NCI-H128 (cell line): ENCODE results near the gene EEF1A2.

Experiments used
- DNase-seq: peaks from one replicate; lab custom pipeline; 2025; ENCODE audit not compliant: unreplicated experiment; lab: John Stamatoyannopoulos, UW

The EEF1A2 gene

DNA sequence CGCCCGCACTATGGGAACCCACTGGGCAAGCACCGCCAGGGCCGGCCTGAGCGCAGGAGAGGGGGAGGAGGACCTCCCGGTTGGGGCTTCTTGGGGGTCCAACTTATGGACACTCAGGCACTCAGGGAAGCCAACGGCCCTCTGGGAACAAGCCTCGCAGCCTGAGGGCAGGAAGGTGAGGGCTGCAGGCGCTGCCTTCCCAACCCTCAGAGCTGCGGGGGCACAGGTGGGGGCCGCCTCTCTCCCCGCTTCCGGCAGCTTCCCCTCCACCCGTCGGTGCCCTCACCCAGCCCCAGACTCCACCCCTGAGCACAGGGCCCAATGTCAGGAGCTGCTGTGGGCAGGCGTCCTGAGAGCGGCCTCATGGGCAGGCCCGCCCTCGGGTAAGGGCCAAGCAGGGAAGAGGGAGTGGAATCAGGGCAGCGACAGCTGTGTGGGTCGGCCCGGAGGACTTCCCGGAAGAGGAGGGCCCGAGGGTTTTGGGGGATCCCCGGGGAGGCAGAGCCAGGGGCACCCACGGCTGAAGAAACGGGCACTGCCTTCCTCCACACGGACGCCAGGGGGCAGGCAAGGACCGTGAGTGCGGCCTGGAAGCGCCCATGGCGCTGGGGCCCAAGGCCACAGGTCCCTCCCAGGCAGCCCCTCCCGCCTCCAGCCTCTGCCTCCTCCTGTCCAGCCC, 38.8 kb upstream of the EEF1A2 start:
- peak; percentile 38 for DNase-seq

DNA sequence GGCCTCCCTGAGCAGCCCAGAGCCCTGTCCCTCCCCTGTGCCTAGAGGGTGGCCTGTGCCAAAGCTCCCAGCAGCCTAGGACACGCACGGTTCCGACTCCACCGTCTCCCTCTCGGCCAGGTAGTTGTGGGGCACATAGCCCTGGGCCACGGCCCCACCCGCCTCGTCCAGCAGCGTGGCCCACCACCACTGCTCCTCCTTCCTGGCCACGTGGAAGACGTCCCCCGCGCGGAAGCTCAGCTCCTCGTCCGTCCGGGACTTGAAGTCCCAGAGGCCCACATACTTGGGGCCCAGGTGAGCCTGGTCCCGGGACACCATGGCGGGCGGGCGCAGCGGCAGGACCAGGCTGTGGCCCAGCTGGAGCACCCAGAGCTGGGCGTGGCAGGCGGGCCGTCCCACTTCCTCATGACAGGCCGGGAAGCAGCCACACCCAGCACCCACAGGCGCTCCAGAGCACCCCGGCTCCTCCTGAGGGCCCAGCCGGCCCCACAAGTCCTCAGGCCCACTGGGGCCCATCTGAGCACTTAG, 38.2 kb upstream of the EEF1A2 start, which contains the start of gene PTK6:
TSS of gene PTK6 (minus strand) at position 380 of the 528 bp plus-strand sequence. CDS start at position 318, 62 bp downstream.
- DNase-seq: no peak

DNA sequence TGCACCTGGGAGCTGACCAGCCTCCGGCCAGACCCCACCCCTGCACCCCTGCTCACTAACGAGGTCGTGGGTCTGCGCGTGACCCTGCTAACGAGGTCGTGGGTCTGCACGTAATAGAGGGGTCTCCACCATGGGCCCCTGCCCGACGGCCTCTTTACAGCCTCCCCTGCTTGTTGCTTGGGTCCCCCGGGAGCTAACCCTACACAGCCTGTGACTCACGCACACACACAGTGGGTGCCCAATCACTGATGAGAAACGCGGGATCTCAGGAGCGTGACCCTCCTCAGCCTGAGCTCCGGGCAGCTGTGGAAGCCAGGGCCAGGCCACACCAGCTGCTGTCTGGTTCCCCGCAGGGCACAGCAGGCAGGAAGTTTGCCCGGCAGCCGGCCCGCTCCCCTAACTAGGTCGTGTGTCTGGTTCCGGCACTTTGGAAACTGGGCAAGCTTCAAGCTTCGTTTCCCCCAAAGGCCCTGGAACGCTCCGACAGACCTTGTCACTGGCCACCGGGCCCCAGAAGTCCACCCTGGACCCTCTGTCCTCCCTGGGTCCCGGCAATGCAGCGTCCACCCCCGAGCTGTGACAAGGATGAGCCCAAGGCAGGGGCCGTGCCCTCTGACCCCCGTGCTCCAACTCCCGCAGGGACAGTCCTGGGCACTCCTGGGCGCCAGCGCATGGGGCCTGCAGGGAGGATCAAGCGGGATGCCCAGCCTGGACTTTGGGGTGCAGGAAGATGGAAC, 37.5 kb upstream of the EEF1A2 start:
- no peak for DNase-seq

DNA sequence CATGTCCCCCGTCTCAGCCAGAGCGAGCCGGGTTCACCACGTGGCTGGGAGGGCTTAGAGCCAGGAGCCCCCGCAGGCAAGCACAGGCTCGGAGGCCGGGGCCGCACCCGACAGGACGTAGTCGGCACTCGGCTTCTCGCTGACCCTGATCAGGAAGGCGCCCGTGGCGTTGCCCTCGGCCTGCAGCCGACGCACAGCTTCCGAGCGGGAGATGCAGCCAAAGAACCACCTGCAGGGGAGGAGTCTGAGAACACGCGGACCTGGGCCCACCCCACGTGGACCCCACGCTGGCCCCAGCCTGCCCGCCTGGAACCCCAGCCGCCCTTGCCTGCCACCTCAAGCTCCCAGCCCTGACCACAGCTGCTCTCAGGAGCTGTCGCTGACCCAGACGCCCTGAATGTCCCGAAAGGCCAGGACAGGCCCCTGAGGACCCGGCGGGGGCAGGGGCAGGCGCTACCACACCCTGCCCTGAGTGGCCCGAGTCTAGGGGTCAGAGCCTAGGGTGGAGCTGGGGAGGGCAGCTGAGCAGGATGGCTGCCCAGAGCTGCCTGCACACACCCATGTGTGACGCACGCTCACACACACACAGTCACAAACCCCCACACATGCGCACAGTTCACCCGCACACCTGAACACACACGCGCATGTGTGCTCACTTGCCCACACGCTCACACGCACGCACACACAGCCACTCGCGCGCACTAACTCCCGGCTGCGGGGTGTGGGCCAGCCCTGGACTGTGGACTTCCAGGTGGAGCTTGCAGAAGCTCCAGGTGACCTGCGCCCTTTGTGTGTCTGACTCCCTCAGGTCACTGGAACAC, 36.2 kb upstream of the EEF1A2 start:
- DNase-seq: no peak

DNA sequence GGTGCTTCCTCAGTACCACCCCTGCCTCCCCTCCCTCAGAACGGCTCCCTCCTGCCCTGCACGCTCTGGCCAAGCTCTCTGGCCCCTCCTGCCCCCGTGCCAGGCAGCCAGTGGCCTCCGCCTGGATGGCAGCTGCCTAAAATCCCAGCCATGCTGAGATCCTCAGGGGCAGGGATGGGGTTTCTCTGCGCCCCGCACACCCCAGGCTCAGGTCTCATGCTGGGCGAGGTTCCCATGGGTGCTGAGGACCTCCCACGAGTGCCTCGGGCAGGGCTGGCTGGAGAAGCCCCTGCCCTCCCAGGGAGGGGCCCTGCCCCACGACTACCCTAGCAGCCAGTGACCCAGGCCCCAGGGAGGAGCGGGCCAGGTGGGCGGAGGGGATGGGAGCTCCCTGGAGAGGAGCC, 35.5 kb upstream of the EEF1A2 start:
- no peak for DNase-seq

DNA sequence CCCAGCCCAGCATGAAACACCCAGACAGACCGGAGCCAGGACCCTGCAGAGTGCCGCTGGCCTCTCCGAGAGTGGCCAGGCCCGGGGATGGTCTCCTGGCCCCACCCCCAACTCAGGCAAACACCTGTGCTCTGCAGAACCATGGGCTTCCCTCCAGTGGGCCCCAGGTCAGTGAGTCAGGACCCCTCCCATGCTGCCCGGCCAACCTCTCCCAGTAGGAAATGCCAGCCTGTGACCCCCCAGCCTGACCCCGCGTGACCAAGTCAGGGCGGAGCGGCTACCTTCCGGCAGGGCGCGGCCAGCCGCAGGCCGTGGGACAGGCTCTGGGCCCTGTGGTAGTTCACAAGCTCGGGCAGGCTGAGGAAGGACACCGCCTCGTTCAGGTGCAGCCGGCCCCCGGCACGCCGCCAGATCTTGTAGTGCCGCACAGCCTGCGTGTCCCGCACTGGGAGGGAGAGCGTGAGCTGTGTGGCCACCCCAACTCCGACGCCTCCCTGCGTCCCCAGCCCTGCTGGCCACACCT, 35.0 kb upstream of the EEF1A2 start:
- DNase-seq: no peak

DNA sequence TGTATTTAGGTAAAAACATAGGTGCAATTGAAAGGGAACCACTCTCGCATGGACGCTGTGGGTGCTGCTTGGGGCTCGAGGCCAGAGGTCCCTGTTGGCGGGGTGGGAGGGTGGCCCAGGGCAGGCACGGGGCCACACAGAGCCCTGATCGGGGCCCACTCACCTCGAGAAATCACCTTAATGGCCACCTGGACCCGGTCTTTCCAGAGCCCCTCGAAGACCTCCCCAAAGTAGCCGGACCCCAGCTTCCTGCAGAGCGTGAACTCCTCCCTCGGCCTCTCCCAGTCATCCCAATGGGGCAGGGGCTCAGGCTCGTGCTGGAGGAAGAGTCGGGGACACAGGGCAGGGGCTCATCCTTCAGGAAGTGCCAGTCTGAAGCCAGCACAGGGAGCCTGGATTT, 34.5 kb upstream of the EEF1A2 start:
- no peak for DNase-seq

DNA sequence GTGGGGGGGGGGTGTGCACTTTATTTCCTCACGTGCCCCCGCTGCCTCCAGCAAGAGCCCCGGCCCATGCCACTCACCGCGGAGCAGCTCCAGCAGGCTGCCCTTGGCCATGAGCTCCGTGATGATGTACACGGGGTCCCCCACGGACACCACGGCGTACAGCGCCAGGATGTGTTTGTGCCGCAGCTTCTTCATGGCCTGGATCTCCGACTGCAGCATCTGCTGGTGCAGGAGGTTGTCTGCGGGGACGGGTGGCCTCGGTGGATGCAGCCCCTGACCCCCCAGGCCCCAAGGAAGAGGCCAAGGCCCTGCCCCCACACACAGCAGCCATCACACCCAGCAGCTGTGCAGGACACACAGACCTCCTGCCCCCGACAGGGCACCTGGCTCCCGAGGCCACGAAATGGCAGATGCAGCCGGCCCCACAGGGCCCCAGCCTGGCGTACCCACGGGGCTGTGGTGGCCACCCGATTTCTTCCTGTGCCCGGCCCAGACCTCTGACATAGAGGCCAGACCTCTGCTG, 33.6 kb upstream of the EEF1A2 start:
- DNase-seq: no peak

DNA sequence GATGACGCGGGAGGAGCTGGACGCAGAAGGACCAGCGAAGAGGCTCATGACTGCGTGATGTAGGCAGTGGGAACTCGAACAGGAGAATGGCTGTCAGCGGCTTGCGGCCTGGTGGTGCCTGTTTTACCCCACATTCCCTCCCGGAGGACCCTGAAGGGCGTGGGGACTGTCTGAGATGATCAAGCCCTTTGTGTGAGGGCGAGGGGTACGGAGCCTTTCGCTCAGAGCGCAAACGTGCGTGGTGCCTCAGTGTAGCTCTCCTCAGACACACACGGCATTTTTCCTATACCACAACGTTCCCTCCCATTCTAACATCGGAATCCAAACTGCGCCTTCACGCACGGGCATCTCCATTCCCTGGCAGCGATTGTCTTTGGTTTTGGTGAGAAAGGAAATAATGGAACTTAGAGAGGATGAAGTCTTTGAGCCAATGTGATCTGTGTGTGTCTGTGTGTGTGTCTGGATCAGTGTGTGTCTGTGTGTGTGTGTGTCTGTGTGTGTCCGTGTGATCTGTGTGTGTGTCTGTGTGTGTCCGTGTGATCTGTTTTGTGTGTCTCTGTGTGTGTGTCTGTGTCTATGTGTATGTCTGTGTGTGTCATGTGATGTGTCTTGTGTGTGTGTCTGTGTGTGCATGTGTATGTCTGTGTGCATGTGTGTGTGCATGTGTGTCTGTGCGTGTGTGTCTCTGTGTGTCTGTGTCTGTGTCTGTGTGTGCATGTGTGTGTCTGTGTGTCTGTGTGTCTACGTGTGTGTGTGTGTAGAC, 33.0 kb upstream of the EEF1A2 start:
- DNase-seq: no peak

DNA sequence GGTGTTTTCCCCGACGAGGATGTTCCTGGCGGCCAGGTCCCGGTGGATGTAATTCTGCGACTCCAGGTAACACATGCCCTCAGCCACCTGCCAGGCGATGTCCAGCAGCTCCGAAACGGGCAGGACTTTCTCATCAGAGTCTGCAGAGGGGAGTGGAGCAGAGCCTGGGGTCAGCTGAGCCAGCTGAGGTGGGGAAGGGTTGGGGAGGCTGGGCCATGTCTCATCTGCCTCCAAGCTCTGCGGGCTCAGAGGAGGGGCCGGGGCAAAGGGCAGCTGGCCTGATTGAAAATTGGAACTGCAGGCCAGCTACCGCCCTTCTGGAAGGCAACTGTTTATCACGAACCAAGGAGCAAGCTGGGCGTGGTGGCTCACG, 31.9 kb upstream of the EEF1A2 start:
- DNase-seq: no peak

DNA sequence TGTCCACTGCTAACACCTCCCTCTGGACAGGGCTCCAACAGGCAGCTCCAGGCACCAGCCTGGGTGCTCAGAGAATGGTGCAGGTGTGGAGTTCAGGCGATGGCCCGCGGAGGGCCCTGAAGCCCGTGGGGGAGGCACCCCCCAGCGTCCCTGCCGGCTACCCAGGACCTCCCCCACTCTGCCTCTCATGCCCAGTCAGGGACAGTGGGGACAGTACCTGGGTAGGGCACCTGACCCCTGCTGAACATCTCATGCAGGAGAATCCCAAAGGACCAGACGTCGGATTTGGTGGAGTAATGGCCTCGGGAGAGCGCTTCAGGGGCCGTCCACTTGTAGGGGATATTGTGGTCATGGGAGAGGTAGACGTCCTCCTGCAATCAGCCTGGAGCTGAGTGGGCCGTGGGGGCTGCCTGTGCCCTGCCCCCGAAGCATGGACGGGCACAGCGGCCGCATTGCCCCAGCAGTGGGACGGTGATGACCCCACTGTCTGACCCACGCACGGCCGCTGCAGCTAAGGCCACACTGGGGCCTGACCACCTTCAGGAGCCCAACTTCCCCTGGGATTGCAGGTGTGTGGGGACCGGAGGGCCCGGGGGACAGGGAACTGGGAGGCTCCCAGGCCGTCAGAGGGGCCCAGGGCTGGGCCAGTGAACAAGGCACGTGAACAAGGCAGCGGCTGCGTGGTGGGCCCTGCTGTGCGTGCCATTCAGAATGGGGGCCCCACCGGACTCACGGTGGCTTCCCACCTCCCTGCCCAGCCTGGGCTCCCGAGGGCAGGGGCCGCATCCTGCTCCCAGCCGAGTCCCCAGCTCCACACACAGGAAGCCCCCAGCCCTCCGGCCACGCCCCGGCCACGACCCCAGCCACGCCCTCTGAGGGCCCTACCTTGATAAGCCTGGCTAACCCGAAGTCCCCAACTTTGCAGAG, 31.2 kb upstream of the EEF1A2 start:
- no peak for DNase-seq

DNA sequence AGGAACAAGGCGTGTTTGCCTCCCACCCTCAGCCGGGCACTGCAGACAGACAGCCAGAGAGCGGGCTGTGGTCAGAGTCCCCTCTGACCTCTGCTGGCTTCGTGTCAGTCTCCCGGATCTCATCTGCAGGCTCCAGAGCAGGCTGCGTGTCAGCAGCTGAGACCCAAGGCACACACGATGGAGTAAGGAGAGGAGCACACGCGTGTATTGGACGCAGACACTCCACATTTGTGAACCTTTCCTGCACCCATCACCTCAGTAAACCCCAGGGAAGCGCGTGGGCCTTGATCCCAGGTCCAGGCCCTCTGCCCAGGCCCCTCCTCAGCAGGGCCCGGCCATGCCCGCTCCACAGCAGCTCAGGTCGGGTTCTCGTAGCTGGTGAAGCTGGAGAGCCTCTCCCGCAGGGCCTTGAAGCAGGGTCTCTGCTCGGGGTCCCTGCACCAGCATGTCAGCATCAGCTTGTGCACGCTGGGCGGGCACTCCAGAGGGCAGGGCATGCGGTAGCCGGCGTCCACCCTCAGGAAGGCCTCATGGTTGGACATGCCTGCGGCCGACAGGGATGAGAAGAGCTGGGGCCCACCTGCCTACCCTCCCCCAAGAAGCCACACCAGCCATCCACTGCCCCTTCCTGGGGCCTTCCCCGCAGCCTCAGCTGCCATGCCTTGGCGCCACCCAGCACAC, 30.4 kb upstream of the EEF1A2 start:
- DNase-seq: no peak

DNA sequence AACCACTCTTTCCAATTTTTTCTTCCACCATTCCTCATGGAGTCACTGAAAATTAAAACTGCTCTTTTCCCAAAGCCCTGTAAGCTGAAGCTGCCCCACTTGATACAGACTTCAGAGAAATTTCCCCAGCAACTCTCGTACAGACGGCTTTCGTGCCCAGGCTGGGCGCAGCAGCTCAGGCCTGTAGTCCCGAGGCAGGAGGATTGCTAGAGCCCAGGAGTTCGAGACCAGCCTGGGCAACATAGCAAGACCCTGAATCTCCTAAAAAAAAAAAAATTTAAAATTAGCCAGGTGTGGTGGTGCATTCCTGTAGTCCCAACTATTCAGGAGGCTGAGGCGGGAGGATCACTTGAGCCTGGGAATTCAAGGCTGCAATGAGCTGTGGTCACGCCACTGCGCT, 28.3 kb upstream of the EEF1A2 start:
- DNase-seq: no peak

DNA sequence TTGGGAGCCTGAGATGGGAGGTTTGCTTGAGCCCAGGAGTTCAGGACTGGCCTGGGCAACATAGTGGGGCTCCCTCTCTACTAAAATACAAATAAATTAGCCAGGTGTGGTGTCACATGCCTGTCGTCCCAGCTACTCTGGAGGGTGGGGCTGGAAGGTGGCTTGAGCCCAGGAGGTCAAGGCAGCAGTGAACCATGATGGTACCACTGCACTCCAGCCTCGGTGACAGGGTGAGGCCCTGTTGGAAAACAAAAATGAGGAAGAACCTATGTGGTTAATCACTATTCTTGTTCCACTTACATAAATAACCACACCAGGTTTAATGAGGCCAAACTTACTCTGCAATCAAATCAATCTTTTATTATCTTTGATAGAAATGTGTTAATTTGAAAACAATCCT, 27.1 kb upstream of the EEF1A2 start:
- DNase-seq: no peak

DNA sequence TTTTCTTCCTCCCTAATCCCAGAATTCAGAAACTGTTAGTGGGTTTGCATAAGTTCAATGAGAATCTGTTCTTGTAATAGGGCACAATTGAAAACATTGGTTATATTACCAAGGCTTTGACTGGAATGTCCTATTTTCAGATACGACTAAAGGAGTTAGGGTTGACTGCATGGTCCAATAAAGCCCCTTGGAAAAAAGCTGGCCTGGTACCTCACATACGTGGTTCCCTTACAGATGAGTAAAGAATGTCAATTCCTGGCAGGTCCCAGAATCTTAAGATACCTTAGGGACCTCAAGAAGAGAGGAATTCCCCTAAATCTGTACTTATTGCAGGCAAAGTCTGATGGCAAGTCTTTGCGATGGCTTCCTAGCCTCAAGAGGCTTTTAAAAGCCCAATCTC, 26.3 kb upstream of the EEF1A2 start:
- DNase-seq: no peak

DNA sequence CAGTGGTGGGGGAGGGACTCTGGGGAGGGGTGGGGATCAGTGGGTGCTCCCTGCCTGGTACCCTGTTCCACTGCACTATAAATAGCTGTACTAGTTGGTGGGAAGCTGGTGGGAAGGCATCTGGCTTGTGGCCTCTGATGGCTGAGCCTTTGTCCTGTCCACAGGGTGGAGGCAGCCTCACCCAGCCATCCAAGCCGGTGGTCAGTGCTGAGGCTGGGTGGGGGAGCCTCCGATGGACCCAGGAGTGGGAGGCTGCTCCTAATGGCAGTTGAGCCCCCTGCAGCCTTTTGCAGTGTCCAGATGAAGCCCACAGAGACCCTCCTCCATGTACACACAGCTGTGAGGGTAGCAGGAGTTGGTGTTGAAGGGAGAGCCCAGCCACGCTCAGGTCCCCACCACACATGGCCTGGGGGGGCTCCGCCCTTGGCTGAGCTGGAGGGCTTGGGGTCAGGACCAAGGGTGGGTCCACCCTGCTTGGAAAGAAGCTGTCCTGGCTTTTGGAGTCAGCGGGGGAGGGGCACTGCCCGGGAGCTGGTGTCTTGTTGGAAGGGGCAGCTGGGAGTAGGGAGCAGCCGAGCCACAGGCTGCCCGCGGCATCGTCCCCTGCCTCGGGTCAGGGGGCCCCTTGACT, 24.2 kb upstream of the EEF1A2 start:
- DNase-seq: no peak

DNA sequence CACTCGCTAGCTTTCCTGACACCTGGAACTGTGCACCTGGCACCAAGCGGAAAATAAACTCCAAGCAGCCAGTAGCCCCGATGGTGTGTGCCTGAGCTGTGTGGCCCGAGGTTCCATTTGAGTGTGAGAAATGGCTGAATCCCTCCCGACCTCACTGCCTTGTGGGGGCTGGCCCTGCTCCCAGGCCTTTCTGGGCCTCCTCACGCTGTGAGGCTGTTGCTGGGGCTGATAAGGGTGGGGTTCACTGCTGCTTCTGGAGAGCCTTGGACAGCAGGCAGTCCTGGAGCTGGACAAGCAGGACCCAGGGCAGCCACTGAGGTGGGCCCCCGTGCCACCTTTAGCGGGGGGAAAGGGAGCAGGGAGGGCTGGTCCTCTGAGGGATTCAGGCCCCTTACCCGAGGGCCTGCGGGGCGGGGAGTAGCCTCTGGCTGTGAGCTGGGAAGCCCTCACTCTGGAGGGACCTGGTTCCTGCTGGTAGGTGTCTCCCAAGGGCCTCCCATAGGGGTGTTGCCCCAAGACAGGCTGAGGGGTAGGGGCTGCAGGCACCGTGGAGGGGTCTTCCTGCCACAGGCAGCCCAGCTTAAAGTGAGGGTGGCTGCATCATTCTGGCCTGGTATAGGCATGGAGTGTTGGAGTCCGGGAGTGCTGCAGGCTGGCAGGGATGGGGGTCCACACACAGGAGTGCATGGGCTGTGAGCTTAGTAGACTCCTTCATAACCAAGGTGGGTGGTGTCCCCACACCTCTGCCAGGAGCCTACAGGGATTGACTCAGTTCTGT, 23.4 kb upstream of the EEF1A2 start:
- no peak for DNase-seq

DNA sequence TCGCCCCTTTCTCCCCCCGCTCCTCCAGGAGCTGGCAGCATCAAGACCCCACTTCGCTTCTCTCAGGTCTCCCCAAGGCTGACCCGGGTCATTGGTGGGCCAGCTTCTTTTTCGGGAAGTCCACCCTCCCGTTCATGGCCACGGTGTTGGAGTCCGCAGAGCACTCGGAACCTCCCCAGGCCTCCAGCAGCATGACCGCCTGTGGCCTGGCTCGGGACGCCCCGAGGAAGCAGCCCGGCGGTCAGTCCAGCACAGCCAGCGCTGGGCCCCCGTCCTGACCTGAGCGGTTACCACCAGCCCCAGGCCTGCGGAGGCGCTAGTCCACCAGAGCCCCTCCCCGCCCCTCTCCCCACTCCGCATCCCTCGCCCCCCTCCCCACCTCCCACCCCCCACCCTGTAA, 22.7 kb upstream of the EEF1A2 start:
- no peak for DNase-seq
